Measurements from ENCODE around the gene CGNL1.

Gene CGNL1

GRCh38 chr15:57494581-57494980 lies 118.3 kb downstream of the CGNL1 start:
- no peak for TF ChIP-seq EP300 (IDR thresholded peaks at IDR 0.05; ENCODE audit: borderline replicate concordance)
- TF ChIP-seq RAD21 (IDR thresholded peaks at IDR 0.05; ENCODE audit: low read depth): no peak
- TF ChIP-seq CREB1 (IDR thresholded peaks at IDR 0.05; ENCODE audit: low read depth): no peak
- TF ChIP-seq, protein P1, sequence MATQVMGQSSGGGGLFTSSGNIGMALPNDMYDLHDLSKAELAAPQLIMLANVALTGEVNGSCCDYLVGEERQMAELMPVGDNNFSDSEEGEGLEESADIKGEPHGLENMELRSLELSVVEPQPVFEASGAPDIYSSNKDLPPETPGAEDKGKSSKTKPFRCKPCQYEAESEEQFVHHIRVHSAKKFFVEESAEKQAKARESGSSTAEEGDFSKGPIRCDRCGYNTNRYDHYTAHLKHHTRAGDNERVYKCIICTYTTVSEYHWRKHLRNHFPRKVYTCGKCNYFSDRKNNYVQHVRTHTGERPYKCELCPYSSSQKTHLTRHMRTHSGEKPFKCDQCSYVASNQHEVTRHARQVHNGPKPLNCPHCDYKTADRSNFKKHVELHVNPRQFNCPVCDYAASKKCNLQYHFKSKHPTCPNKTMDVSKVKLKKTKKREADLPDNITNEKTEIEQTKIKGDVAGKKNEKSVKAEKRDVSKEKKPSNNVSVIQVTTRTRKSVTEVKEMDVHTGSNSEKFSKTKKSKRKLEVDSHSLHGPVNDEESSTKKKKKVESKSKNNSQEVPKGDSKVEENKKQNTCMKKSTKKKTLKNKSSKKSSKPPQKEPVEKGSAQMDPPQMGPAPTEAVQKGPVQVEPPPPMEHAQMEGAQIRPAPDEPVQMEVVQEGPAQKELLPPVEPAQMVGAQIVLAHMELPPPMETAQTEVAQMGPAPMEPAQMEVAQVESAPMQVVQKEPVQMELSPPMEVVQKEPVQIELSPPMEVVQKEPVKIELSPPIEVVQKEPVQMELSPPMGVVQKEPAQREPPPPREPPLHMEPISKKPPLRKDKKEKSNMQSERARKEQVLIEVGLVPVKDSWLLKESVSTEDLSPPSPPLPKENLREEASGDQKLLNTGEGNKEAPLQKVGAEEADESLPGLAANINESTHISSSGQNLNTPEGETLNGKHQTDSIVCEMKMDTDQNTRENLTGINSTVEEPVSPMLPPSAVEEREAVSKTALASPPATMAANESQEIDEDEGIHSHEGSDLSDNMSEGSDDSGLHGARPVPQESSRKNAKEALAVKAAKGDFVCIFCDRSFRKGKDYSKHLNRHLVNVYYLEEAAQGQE (IDR thresholded peaks at IDR 0.05; ENCODE audit: low read depth): no peak
- TF ChIP-seq TAF1 (IDR thresholded peaks at IDR 0.05; ENCODE audit: low read depth): no peak
- no peak for TF ChIP-seq USF1 (IDR thresholded peaks at IDR 0.05)
- TF ChIP-seq NFIC (IDR thresholded peaks at IDR 0.05): no peak
- TF ChIP-seq CEBPB (IDR thresholded peaks at IDR 0.05): no peak
- TF ChIP-seq, protein P2, sequence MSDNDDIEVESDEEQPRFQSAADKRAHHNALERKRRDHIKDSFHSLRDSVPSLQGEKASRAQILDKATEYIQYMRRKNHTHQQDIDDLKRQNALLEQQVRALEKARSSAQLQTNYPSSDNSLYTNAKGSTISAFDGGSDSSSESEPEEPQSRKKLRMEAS (IDR thresholded peaks at IDR 0.05): no peak
- TF ChIP-seq YY1 (IDR thresholded peaks at IDR 0.05; ENCODE audit: low read depth): no peak
- TF ChIP-seq TEAD4 (IDR thresholded peaks at IDR 0.05): no peak
- no peak for TF ChIP-seq FOXM1 (IDR thresholded peaks at IDR 0.05; ENCODE audit: borderline replicate concordance, low read depth)
- TF ChIP-seq EGR1 (IDR thresholded peaks at IDR 0.05): no peak
- no peak for TF ChIP-seq TCF12 (IDR thresholded peaks at IDR 0.05; ENCODE audit: low read depth)

DNA sequence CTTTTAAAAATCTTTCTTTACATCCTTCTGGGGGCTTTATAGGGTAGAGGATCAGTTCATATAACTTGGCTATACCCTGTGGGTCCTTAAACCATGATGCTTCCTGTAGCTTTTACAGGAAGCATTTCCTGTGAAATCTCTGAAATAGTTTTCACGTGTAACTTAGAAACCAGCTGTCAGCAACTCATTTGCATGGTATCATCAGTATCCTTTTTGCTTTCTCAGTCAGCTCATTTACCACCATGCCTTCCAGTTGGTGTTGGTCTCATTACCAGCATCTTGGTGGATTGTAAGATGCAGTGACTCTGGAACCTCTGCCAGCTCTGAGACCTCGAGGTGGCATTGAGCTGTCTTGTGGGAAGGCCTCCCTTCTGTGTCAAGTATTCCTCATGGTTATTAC lies 118.7 kb downstream of the CGNL1 start:
- TF ChIP-seq CREB1 (IDR thresholded peaks at IDR 0.05; ENCODE audit: low read depth) (no peak), EP300 (IDR thresholded peaks at IDR 0.05; ENCODE audit: borderline replicate concordance) (no peak), TCF12 (IDR thresholded peaks at IDR 0.05; ENCODE audit: low read depth) (no peak), NFIC (IDR thresholded peaks at IDR 0.05) (no peak), YY1 (IDR thresholded peaks at IDR 0.05; ENCODE audit: low read depth) (no peak), TAF1 (IDR thresholded peaks at IDR 0.05; ENCODE audit: low read depth) (no peak), CEBPB (IDR thresholded peaks at IDR 0.05) (no peak), RAD21 (IDR thresholded peaks at IDR 0.05; ENCODE audit: low read depth) (no peak)
- TF ChIP-seq, protein P1 (IDR thresholded peaks at IDR 0.05; ENCODE audit: low read depth): no peak

DNA sequence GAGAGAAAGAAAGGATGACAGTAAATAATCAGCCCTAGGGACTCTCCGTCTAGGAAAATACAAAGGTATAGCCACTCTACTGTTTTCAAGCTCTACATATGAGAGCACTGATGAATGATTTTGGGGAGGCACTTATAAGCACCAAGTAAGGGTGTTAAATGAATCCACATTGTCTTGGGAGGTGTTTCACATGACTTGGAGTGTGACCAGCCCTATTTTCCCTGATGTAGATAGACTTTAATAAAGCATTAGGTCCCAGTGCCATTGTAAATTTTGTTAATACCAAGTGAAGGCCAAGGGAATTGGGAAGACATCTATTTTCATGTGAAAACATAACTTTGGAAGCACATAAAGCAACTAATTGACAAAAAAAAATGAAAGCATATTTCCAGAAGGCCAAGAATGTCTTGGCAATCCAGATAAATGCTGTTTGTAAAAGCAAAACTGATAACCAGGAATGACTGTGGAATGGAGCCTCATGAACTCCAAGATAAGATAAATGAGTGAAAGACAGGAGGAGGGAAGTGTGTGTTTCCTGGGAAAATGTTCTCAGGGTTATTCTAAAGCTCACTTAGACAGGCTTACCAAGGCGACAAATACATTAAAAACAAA lies 119.4 kb downstream of the CGNL1 start:
- TF ChIP-seq, protein P1 (IDR thresholded peaks at IDR 0.05; ENCODE audit: low read depth): no peak
- no peak for TF ChIP-seq USF1 (IDR thresholded peaks at IDR 0.05)
- no peak for TF ChIP-seq TAF1 (IDR thresholded peaks at IDR 0.05; ENCODE audit: low read depth)
- TF ChIP-seq EGR1 (IDR thresholded peaks at IDR 0.05): no peak
- TF ChIP-seq CREB1 (IDR thresholded peaks at IDR 0.05; ENCODE audit: low read depth): no peak
- no peak for TF ChIP-seq TEAD4 (IDR thresholded peaks at IDR 0.05)
- TF ChIP-seq YY1 (IDR thresholded peaks at IDR 0.05; ENCODE audit: low read depth): no peak
- no peak for TF ChIP-seq NFIC (IDR thresholded peaks at IDR 0.05)
- no peak for TF ChIP-seq EP300 (IDR thresholded peaks at IDR 0.05; ENCODE audit: borderline replicate concordance)
- TF ChIP-seq FOXM1 (IDR thresholded peaks at IDR 0.05; ENCODE audit: borderline replicate concordance, low read depth): no peak
- TF ChIP-seq, protein P2 (IDR thresholded peaks at IDR 0.05): no peak
- TF ChIP-seq TCF12 (IDR thresholded peaks at IDR 0.05; ENCODE audit: low read depth): no peak
- no peak for TF ChIP-seq ZBTB7A (IDR thresholded peaks at IDR 0.05; ENCODE audit: low read depth)
- no peak for TF ChIP-seq RAD21 (IDR thresholded peaks at IDR 0.05; ENCODE audit: low read depth)
- no peak for TF ChIP-seq CEBPB (IDR thresholded peaks at IDR 0.05)

GRCh38 chr15:57496594-57496945 lies 120.3 kb downstream of the CGNL1 start:
- TF ChIP-seq CEBPB (IDR thresholded peaks at IDR 0.05): no peak
- TF ChIP-seq, protein P2 (IDR thresholded peaks at IDR 0.05): no peak
- TF ChIP-seq EP300 (IDR thresholded peaks at IDR 0.05; ENCODE audit: borderline replicate concordance): no peak
- TF ChIP-seq EGR1 (IDR thresholded peaks at IDR 0.05): no peak
- no peak for TF ChIP-seq TEAD4 (IDR thresholded peaks at IDR 0.05)
- TF ChIP-seq NFIC (IDR thresholded peaks at IDR 0.05): no peak
